Measurements from ENCODE around the gene ACTN3.

DNA sequence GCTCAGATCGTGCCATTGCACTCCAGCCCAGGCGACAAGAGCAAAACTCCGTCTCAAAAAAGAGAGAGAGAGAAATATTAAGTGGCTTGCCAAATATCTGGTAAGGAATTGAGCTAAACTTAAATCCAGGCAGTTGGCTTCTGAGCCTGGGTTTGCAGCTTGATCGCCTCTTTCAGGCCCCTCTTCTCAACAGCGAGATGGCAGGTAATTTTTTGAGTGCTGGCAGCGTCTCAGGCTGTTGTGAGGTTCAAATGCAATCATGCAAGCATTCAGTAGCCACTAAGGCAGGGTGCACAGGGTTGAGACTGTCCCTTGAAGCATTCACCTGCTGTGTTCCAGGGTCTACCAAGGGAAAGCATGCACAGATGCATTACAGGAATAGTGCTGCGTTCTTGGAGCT is 22.4 kb downstream of the ACTN3 start:
- TF ChIP-seq CTCF (IDR thresholded peaks at IDR 0.05) (no peak), POLR2A (IDR thresholded peaks at IDR 0.05) (no peak), EP300 (IDR thresholded peaks at IDR 0.05) (no peak)

Data from sigmoid colon (tissue), 4 donors.